ENCODE results near the gene CCNY.

GRCh38 chr10:35442028-35442427 lies 105.7 kb downstream of the CCNY start:
- TF ChIP-seq CTCF (IDR thresholded peaks at IDR 0.05): no peak
- no peak for TF ChIP-seq POLR2A (IDR thresholded peaks at IDR 0.05)

Data from Peyer's patch (tissue), 4 donors.